ENCODE results near the gene RBP5. TPM values are rescaled to one million over a fixed set of nuclear protein-coding genes. Genes with fewer than 3 reads are reported as not detected.

Gene RBP5
- total RNA-seq, 1 donor: not detected

- no peak for DNase-seq (ENCODE audit: low read depth)
- TF ChIP-seq, protein P1, sequence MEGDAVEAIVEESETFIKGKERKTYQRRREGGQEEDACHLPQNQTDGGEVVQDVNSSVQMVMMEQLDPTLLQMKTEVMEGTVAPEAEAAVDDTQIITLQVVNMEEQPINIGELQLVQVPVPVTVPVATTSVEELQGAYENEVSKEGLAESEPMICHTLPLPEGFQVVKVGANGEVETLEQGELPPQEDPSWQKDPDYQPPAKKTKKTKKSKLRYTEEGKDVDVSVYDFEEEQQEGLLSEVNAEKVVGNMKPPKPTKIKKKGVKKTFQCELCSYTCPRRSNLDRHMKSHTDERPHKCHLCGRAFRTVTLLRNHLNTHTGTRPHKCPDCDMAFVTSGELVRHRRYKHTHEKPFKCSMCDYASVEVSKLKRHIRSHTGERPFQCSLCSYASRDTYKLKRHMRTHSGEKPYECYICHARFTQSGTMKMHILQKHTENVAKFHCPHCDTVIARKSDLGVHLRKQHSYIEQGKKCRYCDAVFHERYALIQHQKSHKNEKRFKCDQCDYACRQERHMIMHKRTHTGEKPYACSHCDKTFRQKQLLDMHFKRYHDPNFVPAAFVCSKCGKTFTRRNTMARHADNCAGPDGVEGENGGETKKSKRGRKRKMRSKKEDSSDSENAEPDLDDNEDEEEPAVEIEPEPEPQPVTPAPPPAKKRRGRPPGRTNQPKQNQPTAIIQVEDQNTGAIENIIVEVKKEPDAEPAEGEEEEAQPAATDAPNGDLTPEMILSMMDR (IDR thresholded peaks at IDR 0.05; ENCODE audit: insufficient read depth, low read length): no peak
- no peak overlapping the region for H3K4me3 ChIP-seq (ENCODE audit: low read depth, low read length)
These were observed 22.6 kb downstream of the RBP5 start for GRCh38 chr12:7106082-7106481.

DNA sequence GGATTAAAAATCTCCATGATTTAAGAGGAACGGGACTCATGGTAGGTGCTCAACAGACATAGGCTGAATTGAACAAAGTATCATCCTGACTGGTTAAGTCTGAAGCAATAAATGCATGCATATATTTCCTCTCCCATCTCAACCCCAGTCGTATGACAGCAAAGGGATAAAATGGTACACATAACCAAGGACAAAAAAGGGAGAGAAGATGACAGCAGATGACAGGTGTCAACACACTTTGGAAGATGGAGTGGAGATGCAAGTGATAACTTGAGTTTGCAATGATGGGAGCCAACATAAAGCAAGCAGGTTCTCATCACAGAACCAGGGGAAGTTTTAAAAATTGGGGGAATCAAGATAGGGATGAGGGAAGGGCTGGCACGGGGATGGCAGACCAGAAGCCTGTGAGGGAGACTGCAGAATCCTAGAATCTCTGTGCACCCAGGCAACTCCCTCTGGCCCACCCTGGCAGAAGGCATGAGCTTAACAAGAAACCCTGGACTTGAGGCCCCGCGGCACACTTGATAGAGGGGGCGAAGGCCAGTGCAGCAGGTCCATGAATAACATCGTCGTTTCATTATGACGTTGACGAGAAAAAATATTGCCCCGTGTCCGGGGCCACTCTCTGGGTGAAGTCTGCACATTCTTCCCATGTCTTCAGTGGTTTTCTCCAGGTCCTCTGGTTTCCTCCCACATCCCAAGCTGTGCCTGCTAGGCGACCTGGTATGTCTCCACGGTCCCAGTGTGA is 24.7 kb downstream of the RBP5 start:
- no peak for DNase-seq (ENCODE audit: low read depth)
- TF ChIP-seq, protein P1 (IDR thresholded peaks at IDR 0.05; ENCODE audit: insufficient read depth, low read length): no peak
- no peak overlapping the region for H3K4me3 ChIP-seq (ENCODE audit: low read depth, low read length)

GRCh38 chr12:7102582-7102981 is 26.1 kb downstream of the RBP5 start:
- H3K4me3 ChIP-seq (ENCODE audit: low read depth, low read length): no peak overlapping the region
- DNase-seq (ENCODE audit: low read depth): no peak
- TF ChIP-seq, protein P1 (IDR thresholded peaks at IDR 0.05; ENCODE audit: insufficient read depth, low read length): no peak

GRCh38 chr12:7101694-7102131 is 27.0 kb downstream of the RBP5 start:
- TF ChIP-seq, protein P1 (IDR thresholded peaks at IDR 0.05; ENCODE audit: insufficient read depth, low read length): no peak
- no peak for DNase-seq (ENCODE audit: low read depth)
- H3K4me3 ChIP-seq (ENCODE audit: low read depth, low read length): no peak overlapping the region

DNA sequence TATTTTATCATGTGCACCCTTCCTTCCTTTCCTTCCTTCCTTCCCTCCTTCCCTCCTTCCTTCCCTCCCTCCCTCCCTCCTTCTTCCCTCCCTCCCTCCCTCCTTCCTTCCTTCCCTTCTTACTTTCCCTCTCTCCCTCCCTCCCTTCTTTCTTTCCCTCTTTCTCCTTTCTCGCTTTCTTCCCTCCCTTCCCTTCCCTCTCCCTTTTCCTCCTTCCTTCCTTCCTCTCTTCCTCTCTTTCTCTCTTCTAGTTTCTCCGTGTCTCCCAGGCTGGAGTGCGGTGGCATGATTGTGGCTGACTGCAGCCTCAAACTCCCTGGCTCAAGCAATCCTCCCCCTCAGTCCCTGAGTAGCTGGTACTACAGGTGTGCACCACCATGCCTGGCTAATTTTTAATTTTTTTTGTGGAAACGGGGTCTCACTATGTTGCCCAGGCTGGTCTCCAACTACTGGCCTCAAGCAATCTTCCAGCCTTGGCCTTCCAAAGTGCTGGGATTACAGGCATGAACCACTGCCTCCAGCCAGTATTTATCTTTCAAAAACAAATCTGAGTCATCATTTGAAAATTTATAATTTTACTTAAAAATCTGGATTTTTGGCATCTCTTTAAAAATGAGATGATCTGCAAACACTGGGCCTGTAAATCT is 27.5 kb downstream of the RBP5 start:
- peak; percentile 53 for DNase-seq (ENCODE audit: low read depth)
- no peak overlapping the region for H3K4me3 ChIP-seq (ENCODE audit: low read depth, low read length)
- TF ChIP-seq, protein P1 (IDR thresholded peaks at IDR 0.05; ENCODE audit: insufficient read depth, low read length): no peak

GRCh38 chr12:7100239-7100638 is 28.4 kb downstream of the RBP5 start:
- TF ChIP-seq, protein P1 (IDR thresholded peaks at IDR 0.05; ENCODE audit: insufficient read depth, low read length): no peak
- H3K4me3 ChIP-seq (ENCODE audit: low read depth, low read length): no peak overlapping the region
- no peak for DNase-seq (ENCODE audit: low read depth)
